ENCODE data around the gene MAST4. TPM values are rescaled to one million over a fixed set of nuclear protein-coding genes. Genes with fewer than 3 reads are reported as not detected.

Gene MAST4
- total RNA-seq, 1 donor from 2014 or later = 10.4 TPM

DNA sequence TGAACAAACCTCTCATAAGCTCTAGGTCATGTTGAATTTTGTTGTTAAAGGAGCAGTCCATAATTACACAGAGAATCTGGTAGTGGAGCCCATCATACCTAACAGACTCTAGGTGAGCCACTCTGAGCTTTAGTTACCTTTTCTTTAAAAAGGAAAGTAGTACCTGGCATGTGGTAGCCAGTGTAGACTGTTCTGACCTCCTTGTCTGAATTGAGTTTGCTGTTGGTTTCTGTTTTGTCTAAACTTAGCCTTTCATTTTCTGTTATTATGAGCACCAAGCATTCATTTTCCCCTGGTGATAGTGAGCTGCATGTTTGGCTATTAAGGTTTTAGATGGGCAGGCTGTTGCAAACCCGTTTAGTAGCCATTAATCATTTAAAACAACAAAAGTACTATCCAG lies 112.2 kb downstream of the MAST4 start:
- H3K27ac ChIP-seq (ENCODE audit: low read depth, low read length) = no peak overlapping the region
- H3K27me3 ChIP-seq (ENCODE audit: control insufficient read depth in 3 of 3, insufficient read depth in 3 of 3, low read length in 3 of 3) = no peaks in the 10 kb centered on the region
- no peaks in the 10 kb centered on the region for H3K9me3 ChIP-seq (ENCODE audit: control insufficient read depth in 3 of 3, low read length in 3 of 3)
- no peak overlapping the region for H3K4me3 ChIP-seq (ENCODE audit: low read length in 3 of 3)
- H3K36me3 ChIP-seq (ENCODE audit: control insufficient read depth in 3 of 3, insufficient read depth in 3 of 3, low read length in 3 of 3) = no peaks in the 10 kb centered on the region
- H3K4me1 ChIP-seq (ENCODE audit: control insufficient read depth in 3 of 3, insufficient read depth in 3 of 3, low read length in 3 of 3) = peaks cover 2 to 4% (median 2%) of the 10 kb centered on the region in 3 donors
- no peak overlapping the region for H3K9ac ChIP-seq (ENCODE audit: low read depth in 1 of 3, low read length in 3 of 3)

- H3K27me3 ChIP-seq (ENCODE audit: control insufficient read depth in 3 of 3, insufficient read depth in 3 of 3, low read length in 3 of 3) = no peaks in the 10 kb centered on the region
- H3K27ac ChIP-seq (ENCODE audit: low read depth, low read length) = no peak overlapping the region
- no peaks in the 10 kb centered on the region for H3K36me3 ChIP-seq (ENCODE audit: control insufficient read depth in 3 of 3, insufficient read depth in 3 of 3, low read length in 3 of 3)
- no peak overlapping the region for H3K4me3 ChIP-seq (ENCODE audit: low read length in 3 of 3)
- no peaks in the 10 kb centered on the region for H3K9me3 ChIP-seq (ENCODE audit: control insufficient read depth in 3 of 3, low read length in 3 of 3)
- H3K4me1 ChIP-seq (ENCODE audit: control insufficient read depth in 3 of 3, insufficient read depth in 3 of 3, low read length in 3 of 3) = no peaks in the 10 kb centered on the region
- H3K9ac ChIP-seq (ENCODE audit: low read depth in 1 of 3, low read length in 3 of 3) = no peak overlapping the region
Observed at GRCh38 chr5:66710557-66711088, 114.4 kb downstream of the MAST4 start.

- H3K27me3 ChIP-seq (ENCODE audit: control insufficient read depth in 3 of 3, insufficient read depth in 3 of 3, low read length in 3 of 3) = no peaks in the 10 kb centered on the region
- no peaks in the 10 kb centered on the region for H3K4me1 ChIP-seq (ENCODE audit: control insufficient read depth in 3 of 3, insufficient read depth in 3 of 3, low read length in 3 of 3)
Observed at GRCh38 chr5:66713998-66714397, 117.8 kb downstream of the MAST4 start.

GRCh38 chr5:66717455-66718373 lies 121.5 kb downstream of the MAST4 start:
- no peaks in the 10 kb centered on the region for H3K27me3 ChIP-seq (ENCODE audit: control insufficient read depth in 3 of 3, insufficient read depth in 3 of 3, low read length in 3 of 3)
- H3K9ac ChIP-seq (ENCODE audit: low read depth in 1 of 3, low read length in 3 of 3) = no peak overlapping the region
- no peak overlapping the region for H3K4me3 ChIP-seq (ENCODE audit: low read length in 3 of 3)
- no peak overlapping the region for H3K27ac ChIP-seq (ENCODE audit: low read depth, low read length)
- H3K4me1 ChIP-seq (ENCODE audit: control insufficient read depth in 3 of 3, insufficient read depth in 3 of 3, low read length in 3 of 3) = no peaks in the 10 kb centered on the region
- no peaks in the 10 kb centered on the region for H3K36me3 ChIP-seq (ENCODE audit: control insufficient read depth in 3 of 3, insufficient read depth in 3 of 3, low read length in 3 of 3)
- H3K9me3 ChIP-seq (ENCODE audit: control insufficient read depth in 3 of 3, low read length in 3 of 3) = no peaks in the 10 kb centered on the region

More at GRCh38 chr5:66713998-66714397, 117.8 kb downstream of the MAST4 start:
- Histone ChIP-seq H3K9me3 (ENCODE audit: control insufficient read depth in 3 of 3, low read length in 3 of 3) (no peaks in the 10 kb centered on the region), H3K36me3 (ENCODE audit: control insufficient read depth in 3 of 3, insufficient read depth in 3 of 3, low read length in 3 of 3) (no peaks in the 10 kb centered on the region), H3K27ac (ENCODE audit: low read depth, low read length) (no peak overlapping the region), H3K9ac (ENCODE audit: low read depth in 1 of 3, low read length in 3 of 3) (no peak overlapping the region), H3K4me3 (ENCODE audit: low read length in 3 of 3) (no peak overlapping the region)

DNA sequence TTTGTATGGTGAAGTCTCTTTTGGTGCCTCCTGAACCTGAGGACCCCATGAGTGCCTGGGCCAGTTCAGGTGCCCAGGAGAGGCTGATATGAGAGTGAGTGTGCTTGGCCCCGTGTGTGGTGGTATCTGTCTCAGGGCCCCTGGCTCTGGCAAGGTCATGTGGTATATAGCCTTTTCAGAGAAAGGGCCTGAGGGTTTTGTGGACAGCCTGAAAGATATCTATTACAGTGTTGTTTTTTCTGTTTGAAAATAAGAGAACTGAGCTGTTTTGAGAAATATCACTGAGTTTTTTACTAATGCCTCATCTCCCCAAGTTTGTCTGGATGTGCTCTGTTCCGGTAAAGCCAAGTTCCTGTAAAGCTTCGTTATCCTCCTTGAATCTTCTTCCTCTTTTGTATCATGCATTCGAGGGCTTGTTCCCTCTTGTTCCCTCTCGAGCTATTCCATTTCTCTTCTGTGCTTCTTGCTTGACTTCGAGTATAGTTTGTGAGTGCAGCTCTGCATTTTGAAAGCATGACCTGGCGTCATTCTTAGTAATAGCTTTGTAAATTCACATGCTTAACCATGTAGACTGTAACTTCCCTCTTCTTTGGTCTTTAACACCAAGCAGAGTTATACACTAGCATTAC lies 122.3 kb downstream of the MAST4 start:
- Histone ChIP-seq H3K36me3 (ENCODE audit: control insufficient read depth in 3 of 3, insufficient read depth in 3 of 3, low read length in 3 of 3) (no peaks in the 10 kb centered on the region), H3K9ac (ENCODE audit: low read depth in 1 of 3, low read length in 3 of 3) (no peak overlapping the region), H3K4me1 (ENCODE audit: control insufficient read depth in 3 of 3, insufficient read depth in 3 of 3, low read length in 3 of 3) (no peaks in the 10 kb centered on the region), H3K4me3 (ENCODE audit: low read length in 3 of 3) (no peak overlapping the region), H3K27ac (ENCODE audit: low read depth, low read length) (no peak overlapping the region), H3K9me3 (ENCODE audit: control insufficient read depth in 3 of 3, low read length in 3 of 3) (no peaks in the 10 kb centered on the region), H3K27me3 (ENCODE audit: control insufficient read depth in 3 of 3, insufficient read depth in 3 of 3, low read length in 3 of 3) (no peaks in the 10 kb centered on the region)

GRCh38 chr5:66720780-66721179 lies 124.6 kb downstream of the MAST4 start:
- Histone ChIP-seq H3K4me1 (ENCODE audit: control insufficient read depth in 3 of 3, insufficient read depth in 3 of 3, low read length in 3 of 3) (no peaks in the 10 kb centered on the region), H3K9ac (ENCODE audit: low read depth in 1 of 3, low read length in 3 of 3) (no peak overlapping the region), H3K4me3 (ENCODE audit: low read length in 3 of 3) (no peak overlapping the region), H3K27ac (ENCODE audit: low read depth, low read length) (no peak overlapping the region), H3K27me3 (ENCODE audit: control insufficient read depth in 3 of 3, insufficient read depth in 3 of 3, low read length in 3 of 3) (no peaks in the 10 kb centered on the region), H3K36me3 (ENCODE audit: control insufficient read depth in 3 of 3, insufficient read depth in 3 of 3, low read length in 3 of 3) (no peaks in the 10 kb centered on the region), H3K9me3 (ENCODE audit: control insufficient read depth in 3 of 3, low read length in 3 of 3) (no peaks in the 10 kb centered on the region)

- Histone ChIP-seq H3K9ac (ENCODE audit: low read depth in 1 of 3, low read length in 3 of 3) (no peak overlapping the region), H3K36me3 (ENCODE audit: control insufficient read depth in 3 of 3, insufficient read depth in 3 of 3, low read length in 3 of 3) (no peaks in the 10 kb centered on the region)
Observed at GRCh38 chr5:66722686-66723085, 126.5 kb downstream of the MAST4 start.

DNA sequence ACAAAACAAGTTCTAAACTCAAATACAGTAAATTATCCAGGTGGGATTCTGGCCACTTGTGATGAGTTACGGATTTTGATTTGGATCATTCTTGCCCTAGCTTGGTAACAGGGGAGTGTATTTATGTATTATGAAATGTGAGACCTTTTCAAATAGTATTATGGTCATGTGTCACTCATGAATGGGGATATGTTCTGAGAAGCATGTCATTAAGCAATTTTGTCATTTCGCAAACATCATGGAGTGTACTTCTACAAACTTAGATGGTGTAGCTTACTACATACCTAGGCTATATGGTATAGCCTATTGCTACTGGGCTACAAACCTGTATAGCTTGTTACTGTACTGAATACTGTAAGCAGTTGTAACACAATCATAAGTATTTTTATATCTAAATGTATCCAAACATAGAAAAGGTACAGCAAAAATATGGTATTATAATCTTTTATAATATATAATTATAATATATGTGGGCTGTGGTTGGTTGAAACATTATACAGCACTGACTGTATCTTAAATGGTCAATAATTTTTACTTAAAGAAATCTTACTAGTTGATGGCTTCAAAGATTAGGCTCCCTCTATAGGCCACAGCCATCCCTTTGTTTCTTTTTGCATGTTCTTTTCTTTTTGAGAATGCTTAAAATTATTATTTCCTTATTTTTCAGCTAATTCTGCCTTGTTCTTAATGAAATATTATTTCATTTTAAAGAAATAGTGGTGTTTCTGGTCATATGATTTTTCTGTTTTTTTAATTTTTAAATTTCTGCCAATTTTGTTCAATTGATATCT lies 128.4 kb downstream of the MAST4 start:
- Histone ChIP-seq H3K27me3 (ENCODE audit: control insufficient read depth in 3 of 3, insufficient read depth in 3 of 3, low read length in 3 of 3) (no peaks in the 10 kb centered on the region), H3K36me3 (ENCODE audit: control insufficient read depth in 3 of 3, insufficient read depth in 3 of 3, low read length in 3 of 3) (no peaks in the 10 kb centered on the region), H3K9me3 (ENCODE audit: control insufficient read depth in 3 of 3, low read length in 3 of 3) (no peaks in the 10 kb centered on the region), H3K27ac (ENCODE audit: low read depth, low read length) (no peak overlapping the region), H3K4me1 (ENCODE audit: control insufficient read depth in 3 of 3, insufficient read depth in 3 of 3, low read length in 3 of 3) (no peaks in the 10 kb centered on the region), H3K9ac (ENCODE audit: low read depth in 1 of 3, low read length in 3 of 3) (no peak overlapping the region), H3K4me3 (ENCODE audit: low read length in 3 of 3) (no peak overlapping the region)

More at GRCh38 chr5:66722686-66723085, 126.5 kb downstream of the MAST4 start:
- Histone ChIP-seq H3K4me1 (ENCODE audit: control insufficient read depth in 3 of 3, insufficient read depth in 3 of 3, low read length in 3 of 3) (no peaks in the 10 kb centered on the region), H3K4me3 (ENCODE audit: low read length in 3 of 3) (no peak overlapping the region), H3K27me3 (ENCODE audit: control insufficient read depth in 3 of 3, insufficient read depth in 3 of 3, low read length in 3 of 3) (no peaks in the 10 kb centered on the region), H3K9me3 (ENCODE audit: control insufficient read depth in 3 of 3, low read length in 3 of 3) (no peaks in the 10 kb centered on the region), H3K27ac (ENCODE audit: low read depth, low read length) (no peak overlapping the region)

DNA sequence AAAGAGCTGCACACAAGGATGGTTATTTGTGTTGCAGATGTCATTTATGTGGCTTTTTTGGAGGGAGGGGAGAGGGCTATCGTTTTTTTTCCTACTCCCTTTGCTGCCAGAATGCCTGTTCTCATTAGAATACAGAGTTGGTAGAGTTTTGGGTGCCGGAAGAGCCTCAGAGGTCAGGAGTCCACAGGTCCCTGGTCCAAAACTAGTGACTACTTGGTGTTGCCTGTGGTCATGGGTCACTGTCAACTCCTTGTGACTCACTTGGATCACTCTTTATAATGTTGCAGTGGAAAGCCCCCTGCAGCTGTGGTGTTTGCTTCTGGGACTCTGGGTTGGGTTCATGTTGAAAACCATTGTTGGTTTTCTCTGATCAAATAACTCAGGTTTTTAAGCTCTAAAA lies 131.4 kb downstream of the MAST4 start:
- Histone ChIP-seq H3K4me3 (ENCODE audit: low read length in 3 of 3) (no peak overlapping the region), H3K27ac (ENCODE audit: low read depth, low read length) (no peak overlapping the region), H3K36me3 (ENCODE audit: control insufficient read depth in 3 of 3, insufficient read depth in 3 of 3, low read length in 3 of 3) (no peaks in the 10 kb centered on the region), H3K9ac (ENCODE audit: low read depth in 1 of 3, low read length in 3 of 3) (no peak overlapping the region), H3K9me3 (ENCODE audit: control insufficient read depth in 3 of 3, low read length in 3 of 3) (no peaks in the 10 kb centered on the region), H3K4me1 (ENCODE audit: control insufficient read depth in 3 of 3, insufficient read depth in 3 of 3, low read length in 3 of 3) (no peaks in the 10 kb centered on the region), H3K27me3 (ENCODE audit: control insufficient read depth in 3 of 3, insufficient read depth in 3 of 3, low read length in 3 of 3) (no peaks in the 10 kb centered on the region)
